Parathyroid adenoma (tissue), 2 donors: ENCODE results near the gene ZDHHC8.

ENCODE experiments used
- H2AFZ ChIP-seq: fragments of 300-600 bp; sonication (generic); one replicate; pipeline ENCODE4 v1.7.0; 2017; ENCODE audit warnings: antibody characterized with exemption, mild to moderate bottlenecking
- H3K27ac ChIP-seq: fragments of 300-600 bp; sonication (generic); one replicate; pipeline ENCODE4 v1.7.0; 2017
- H3K27me3 ChIP-seq: fragments of 300-600 bp; sonication (generic); one replicate; pipeline ENCODE4 v1.7.0; 2017; ENCODE audit warnings: low read length; ENCODE audit not compliant: control insufficient read depth, insufficient read depth
- H3K36me3 ChIP-seq: fragments of 300-600 bp; sonication (generic); one replicate; pipeline ENCODE4 v1.7.0; 2017; ENCODE audit warnings: low read length; ENCODE audit not compliant: control insufficient read depth, insufficient read depth
- H3K4me1 ChIP-seq: fragments of 300-600 bp; sonication (generic); one replicate; pipeline ENCODE4 v1.7.0; 2017; ENCODE audit warnings: control low read depth
- H3K4me2 ChIP-seq: fragments of 300-600 bp; sonication (generic); one replicate; pipeline ENCODE4 v1.7.0; 2017; ENCODE audit warnings: low read length
- H3K4me3 ChIP-seq: fragments of 300-600 bp; sonication (generic); one replicate; pipeline ENCODE4 v1.7.0; 2017; ENCODE audit warnings: low read depth, low read length
- H3K79me2 ChIP-seq: fragments of 300-600 bp; sonication (generic); one replicate; pipeline ENCODE4 v1.7.0; 2017; ENCODE audit warnings: control low read depth
- H3K9ac ChIP-seq: fragments of 300-600 bp; sonication (generic); one replicate; pipeline ENCODE4 v1.7.0; 2017; ENCODE audit warnings: mild to moderate bottlenecking
- H3K9me3 ChIP-seq: fragments of 300-600 bp; sonication (generic); one replicate; pipeline ENCODE4 v1.7.0; 2017; ENCODE audit warnings: low read length; ENCODE audit not compliant: control insufficient read depth
- CTCF ChIP-seq: fragments of 300-600 bp; sonication (generic); IDR thresholded peaks from one replicate; pipeline ENCODE4 v1.7.0; 2017; ENCODE audit warnings: antibody characterized with exemption, mild to moderate bottlenecking
- donor health status: primary hyperparathyroidism.

Gene ZDHHC8

GRCh38 chr22:20140107-20140445 is 8.5 kb downstream of the ZDHHC8 start:
- Histone ChIP-seq H3K4me3 (no peak overlapping the region), H3K4me1 (no peaks in the 10 kb centered on the region), H2AFZ (no peak overlapping the region), H3K9ac (no peak overlapping the region), H3K4me2 (no peak overlapping the region), H3K79me2 (no peaks in the 10 kb centered on the region), H3K27me3 (no peaks in the 10 kb centered on the region), H3K27ac (no peak overlapping the region), H3K9me3 (no peaks in the 10 kb centered on the region), H3K36me3 (no peaks in the 10 kb centered on the region)
- TF ChIP-seq CTCF = no peak

GRCh38 chr22:20140521-20140964 is 8.9 kb downstream of the ZDHHC8 start:
- no peak overlapping the region for H3K27ac ChIP-seq
- H3K36me3 ChIP-seq = no peaks in the 10 kb centered on the region

GRCh38 chr22:20141186-20142077 is 9.8 kb downstream of the ZDHHC8 start:
- Histone ChIP-seq H3K27me3 (no peaks in the 10 kb centered on the region), H3K79me2 (no peaks in the 10 kb centered on the region), H3K4me1 (no peaks in the 10 kb centered on the region), H3K4me2 (no peak overlapping the region), H3K27ac (no peak overlapping the region), H3K36me3 (no peaks in the 10 kb centered on the region), H2AFZ (no peak overlapping the region), H3K9me3 (no peaks in the 10 kb centered on the region), H3K4me3 (no peak overlapping the region), H3K9ac (no peak overlapping the region)
- TF ChIP-seq CTCF = no peak

More at GRCh38 chr22:20140521-20140964, 8.9 kb downstream of the ZDHHC8 start:
- H3K9ac ChIP-seq = no peak overlapping the region
- H3K79me2 ChIP-seq = no peaks in the 10 kb centered on the region
- no peak overlapping the region for H3K4me2 ChIP-seq
- H2AFZ ChIP-seq = no peak overlapping the region
- H3K4me3 ChIP-seq = no peak overlapping the region
- no peaks in the 10 kb centered on the region for H3K9me3 ChIP-seq
- no peaks in the 10 kb centered on the region for H3K4me1 ChIP-seq
- no peaks in the 10 kb centered on the region for H3K27me3 ChIP-seq
- no peak for TF ChIP-seq CTCF

- Histone ChIP-seq H3K4me3 (no peak overlapping the region), H2AFZ (no peak overlapping the region), H3K36me3 (no peaks in the 10 kb centered on the region), H3K9me3 (no peaks in the 10 kb centered on the region), H3K4me2 (no peak overlapping the region), H3K79me2 (no peaks in the 10 kb centered on the region), H3K27me3 (no peaks in the 10 kb centered on the region), H3K9ac (no peak overlapping the region), H3K4me1 (no peaks in the 10 kb centered on the region), H3K27ac (no peak overlapping the region)
- no peak for TF ChIP-seq CTCF
These were observed 11.4 kb downstream of the ZDHHC8 start for GRCh38 chr22:20142711-20143621.
